MM.1S (cell line): ENCODE results near the gene RAPGEF4.

Source experiments
- CTCF ChIP-seq: fragments of 300-600 bp; sonication (generic); IDR thresholded peaks from 2 replicates; pipeline ENCODE4 v1.5.1; 2016; ENCODE audit warnings: antibody characterized with exemption, low read length, mixed read lengths
- EZH2 ChIP-seq: fragments of 300-600 bp; sonication (generic); optimal IDR thresholded peaks from 2 replicates; pipeline ENCODE3; 2017; ENCODE audit warnings: low read depth, mild to moderate bottlenecking, antibody characterized with exemption, low read length, mixed read lengths
- EZH2phosphoT487 ChIP-seq: fragments of 300-600 bp; sonication (generic); IDR thresholded peaks from 2 replicates; pipeline ENCODE4 v1.6.1; 2018; ENCODE audit warnings: antibody characterized with exemption, low read length

GRCh38 chr2:172947461-172948153 is 212.0 kb downstream of the RAPGEF4 start:
- TF ChIP-seq CTCF: no peak
- TF ChIP-seq EZH2phosphoT487: no peak
- TF ChIP-seq EZH2: no peak
